GM23338 (cell line): Measurements from ENCODE around the gene WWOX.

Experiments
- CTCF ChIP-seq, 2 experiments: fragments of 200-600 bp in 1 of 2; sonication (generic) in 1 of 2; conservative IDR thresholded peaks; 2 replicates each; pipeline versions ENCODE4 v1.5.1 to v1.6.1; 2016 to 2017; ENCODE audit warnings: antibody characterized with exemption in 2 of 2, low read depth in 2 of 2, mild to moderate bottlenecking in 2 of 2, moderate library complexity in 1 of 2
- EZH2 ChIP-seq: fragments of 200-600 bp; sonication (generic); IDR thresholded peaks from one replicate; pipeline ENCODE4 v1.8.0; 2017; ENCODE audit warnings: antibody characterized with exemption, mild to moderate bottlenecking, low read depth; ENCODE audit not compliant: unreplicated experiment
- POLR2AphosphoS5 ChIP-seq: IDR thresholded peaks from 2 replicates; pipeline ENCODE4 v1.6.1; 2016; ENCODE audit warnings: antibody characterized with exemption, low read depth
- REST ChIP-seq: IDR thresholded peaks from one replicate; pipeline ENCODE4 v1.6.1; 2018; ENCODE audit warnings: antibody characterized with exemption; ENCODE audit not compliant: unreplicated experiment

GRCh38 chr16:78788276-78788675 lies 688.8 kb downstream of the WWOX start:
- no peak for TF ChIP-seq EZH2
- no peak for TF ChIP-seq REST
- TF ChIP-seq CTCF (conservative IDR thresholded peaks at IDR 0.05; ENCODE audit: low read depth in 2 of 2) = no peak
- TF ChIP-seq POLR2AphosphoS5 = no peak
